Spleen (tissue), 11 donors: ENCODE measurements around the gene CHCHD6. TPM values are rescaled to one million over a fixed set of nuclear protein-coding genes. Genes with fewer than 3 reads are reported as not detected.

Source experiments
- DNase-seq: peaks from one replicate; pipeline ENCODE4 v3.0.0-alpha.2; 2020
- H3K27ac ChIP-seq, 8 donors: fragments of 200-600 bp; sonication (generic) in 7 of 8; 1 replicate in 4 of 8; 2 replicates in 4 of 8; pipeline versions ENCODE4 v1.5.0 to v1.8.0; 2016 to 2021; ENCODE audit warnings: inconsistent platforms in 4 of 8, mild to moderate bottlenecking in 4 of 8, moderate library complexity in 1 of 8
- H3K27me3 ChIP-seq, 7 donors: fragments of 200-600 bp; sonication (generic) in 6 of 7; replicated peaks in 1 of 7; 1 replicate in 4 of 7; 2 replicates in 3 of 7; pipeline versions ENCODE4 v1.5.0 to v1.8.0; 2016 to 2021; ENCODE audit warnings: inconsistent platforms in 3 of 7, mild to moderate bottlenecking in 1 of 7
- H3K36me3 ChIP-seq, 6 donors: fragments of 200-600 bp; sonication (generic) in 5 of 6; 1 replicate in 4 of 6; 2 replicates in 2 of 6; pipeline versions ENCODE4 v1.5.0 to v1.8.0; 2016 to 2021; ENCODE audit warnings: inconsistent platforms in 2 of 6
- H3K4me1 ChIP-seq, 6 donors: fragments of 200-600 bp; sonication (generic) in 5 of 6; 1 replicate in 3 of 6; 2 replicates in 3 of 6; pipeline versions ENCODE4 v1.5.0 to v1.8.0; 2016 to 2021; ENCODE audit warnings: inconsistent platforms in 3 of 6
- H3K4me3 ChIP-seq, 8 donors: fragments of 200-600 bp; sonication (generic) in 7 of 8; 1 replicate in 4 of 8; 2 replicates in 4 of 8; pipeline versions ENCODE4 v1.5.0 to v1.8.0; 2016 to 2021; ENCODE audit warnings: inconsistent platforms in 4 of 8, mild to moderate bottlenecking in 4 of 8, moderate library complexity in 2 of 8
- H3K9me3 ChIP-seq, 8 donors: fragments of 200-600 bp; sonication (generic) in 7 of 8; 1 replicate in 4 of 8; 2 replicates in 4 of 8; pipeline versions ENCODE4 v1.5.0 to v1.8.0; 2016 to 2021; ENCODE audit warnings: inconsistent platforms in 4 of 8
- CTCF ChIP-seq, 11 experiments: fragments of 200-600 bp in 7 of 11; fragments of 450-650 bp in 4 of 11; sonication (generic) in 4 of 11; IDR thresholded peaks in 8 of 11; conservative IDR thresholded peaks in 3 of 11; 1 replicate in 7 of 11; 2 replicates in 4 of 11; pipeline versions ENCODE4 v1.4.0 to v1.8.0; 2016 to 2021; ENCODE audit warnings: antibody characterized with exemption in 11 of 11, inconsistent platforms in 4 of 11, mild to moderate bottlenecking in 1 of 11
- POLR2A ChIP-seq, 3 donors: fragments of 450-650 bp; IDR thresholded peaks; one replicate each; pipeline ENCODE4 v1.5.1; 2017; ENCODE audit warnings: antibody characterized with exemption in 3 of 3, mild to moderate bottlenecking in 1 of 3
- POLR2AphosphoS5 ChIP-seq, 3 donors: sonication (generic); formaldehyde crosslinking; IDR thresholded peaks; one replicate each; pipeline ENCODE4 v1.5.1; 2017; ENCODE audit warnings: antibody characterized with exemption in 3 of 3
- WGBS, 5 donors: extraction: QIAGEN DNeasy Blood & Tissue Kit in 3 of 5; methylation state at CpG; one replicate each; pipeline versions ENCODE4 v1.1.5 to v1.1.7; 2013 to 2018; 5-methylcytosine and 5-hydroxymethylcytosine counted together
- intact Hi-C: fragments of 100-400 bp; cut with DNase I; formaldehyde crosslinking; loops from one replicate; pipeline ENCODE4 v1.15.0; 2023; ENCODE audit warnings: low total_unique reads
- polyA plus RNA-seq, 3 donors: library from polyadenylated mRNA; stranded (reverse); fragments of 200-250 nt; gene quantifications; one replicate each; pipeline ENCODE4 v1.2.1, GENCODE V29; 2013
- total RNA-seq, 7 donors: library from RNA; depleted of rRNA in 3 of 7; stranded (reverse); fragments of >200 nt in 3 of 7; fragmentation: NEBNext Ultra II Directional in 4 of 7; extraction: Animal tissue kit (Norgen Biotek cat#: 25700) in 4 of 7; gene quantifications; one replicate each; pipeline versions ENCODE4 v1.1.0 to v1.2.1, GENCODE V29; 2016 to 2021
- donor health status: healthy with polysubstance abuse.
- donor health status: DM: no; HTN: no; CAD: no; lungs with moderate emphysema.
- donor health status: DM: no; HTN: no; CAD: no.
- donor health status: Bipolar disorder and iron deficiency.
- donor health status: healthy.
- donor health status: DM: no; HTN: no; CAD: no.
- donor health status: DM: yes; HTN: yes; CAD: no.

The CHCHD6 gene
- total and polyA plus RNA-seq, 10 donors, result 6.3 to 39.1 (median 11.8) TPM

GRCh38 chr3:126964261-126964660, 260.2 kb downstream of the CHCHD6 start:
- Histone ChIP-seq H3K4me3 (no peak overlapping the region), H3K27ac (no peak overlapping the region), H3K9me3 (no peaks in the 10 kb centered on the region), H3K36me3 (no peaks in the 10 kb centered on the region), H3K4me1 (peaks cover 10 to 34% (median 26%) of the 10 kb centered on the region in 6 donors), H3K27me3 (peaks cover 0 to 4% (median 0%) of the 10 kb centered on the region in 7 donors)
- intact Hi-C loops, result no loop called here
- 80 to 91% (median 84%) methylated on average over 7 of the region's 7 CpGs for WGBS, 5 donors
- peak; percentile 62 for DNase-seq
- TF ChIP-seq POLR2A (IDR thresholded peaks at IDR 0.05) (no peak), CTCF (IDR thresholded peaks at IDR 0.05 in 8 of 11, conservative IDR thresholded peaks at IDR 0.05 in 3 of 11) (no peak), POLR2AphosphoS5 (IDR thresholded peaks at IDR 0.05) (no peak)

- intact Hi-C loops, result no loop called here
- peaks cover 0 to 5% (median 0%) of the 10 kb centered on the region in 7 donors for H3K27me3 ChIP-seq
Observed at GRCh38 chr3:126964950-126965349, 260.9 kb downstream of the CHCHD6 start.

GRCh38 chr3:126965526-126966080, 261.6 kb downstream of the CHCHD6 start:
- peak; percentile 66 for DNase-seq
- Histone ChIP-seq H3K4me3 (no peak overlapping the region), H3K27me3 (peaks cover 0 to 9% (median 0%) of the 10 kb centered on the region in 7 donors), H3K4me1 (peaks cover 10 to 24% (median 19%) of the 10 kb centered on the region in 6 donors), H3K27ac (no peak overlapping the region), H3K36me3 (no peaks in the 10 kb centered on the region), H3K9me3 (no peaks in the 10 kb centered on the region)
- TF ChIP-seq POLR2A (IDR thresholded peaks at IDR 0.05) (no peak), POLR2AphosphoS5 (IDR thresholded peaks at IDR 0.05) (no peak), CTCF (IDR thresholded peaks at IDR 0.05 in 8 of 11, conservative IDR thresholded peaks at IDR 0.05 in 3 of 11) (no peak)
- intact Hi-C loops, result no loop called here
- WGBS, 5 donors, result 87 to 92% (median 91%) methylated on average over 8 to 9 of the region's 9 CpGs

More at GRCh38 chr3:126964950-126965349, 260.9 kb downstream of the CHCHD6 start:
- TF ChIP-seq POLR2AphosphoS5 (IDR thresholded peaks at IDR 0.05) (no peak), CTCF (IDR thresholded peaks at IDR 0.05 in 8 of 11, conservative IDR thresholded peaks at IDR 0.05 in 3 of 11) (no peak), POLR2A (IDR thresholded peaks at IDR 0.05) (no peak)
- Histone ChIP-seq H3K36me3 (no peaks in the 10 kb centered on the region), H3K4me1 (peaks cover 10 to 31% (median 25%) of the 10 kb centered on the region in 6 donors), H3K9me3 (no peaks in the 10 kb centered on the region), H3K4me3 (no peak overlapping the region), H3K27ac (no peak overlapping the region)
- WGBS, 5 donors, result 77 to 87% (median 86%) methylated on average over 10 of the region's 10 CpGs
- DNase-seq, result peak; percentile 58

GRCh38 chr3:126967386-126967785, 263.3 kb downstream of the CHCHD6 start:
- intact Hi-C loops, result no loop called here

More at GRCh38 chr3:126967386-126967785, 263.3 kb downstream of the CHCHD6 start:
- DNase-seq, result no peak
- Histone ChIP-seq H3K4me1 (peaks cover 0 to 15% (median 6%) of the 10 kb centered on the region in 6 donors), H3K4me3 (no peak overlapping the region), H3K36me3 (no peaks in the 10 kb centered on the region), H3K27ac (no peak overlapping the region), H3K9me3 (no peaks in the 10 kb centered on the region), H3K27me3 (peaks cover 0 to 18% (median 0%) of the 10 kb centered on the region in 7 donors)
- 90 to 95% (median 92%) methylated on average over 5 to 10 of the region's 10 CpGs for WGBS, 5 donors
- no peak for TF ChIP-seq POLR2AphosphoS5 (IDR thresholded peaks at IDR 0.05)
- TF ChIP-seq POLR2A (IDR thresholded peaks at IDR 0.05), result no peak
